Measurements from ENCODE around the gene PRSS12.

DNA sequence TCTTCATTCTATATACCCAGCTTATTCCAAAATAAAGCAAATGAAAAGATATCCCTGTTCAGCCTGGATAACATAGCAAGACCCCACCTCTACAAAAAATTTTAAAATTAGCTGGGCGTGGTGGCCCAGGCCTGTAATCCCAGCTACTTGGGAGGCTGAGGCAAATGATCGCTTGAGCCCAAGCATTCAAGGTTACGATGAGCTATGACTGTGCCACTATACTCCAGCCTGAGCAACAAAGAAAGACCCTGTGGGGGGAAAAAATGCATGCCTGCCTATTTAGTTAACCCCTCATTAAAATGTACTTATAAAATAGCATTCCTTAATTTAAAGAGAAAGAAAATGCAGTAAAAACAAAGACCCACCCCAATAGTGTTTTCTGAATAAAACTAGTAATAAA lies 9.3 kb downstream of the PRSS12 start:
- no peak for TF ChIP-seq SP1 (IDR thresholded peaks at IDR 0.05)
- no peak for TF ChIP-seq BHLHE40 (IDR thresholded peaks at IDR 0.05; ENCODE audit: borderline replicate concordance)
- no peak for TF ChIP-seq NFRKB (IDR thresholded peaks at IDR 0.05)
- TF ChIP-seq ELF4 (IDR thresholded peaks at IDR 0.05), result no peak
- no peak for TF ChIP-seq FOXK2 (IDR thresholded peaks at IDR 0.05)
- TF ChIP-seq FOXA1 (IDR thresholded peaks at IDR 0.05), result no peak
- TF ChIP-seq FOXM1 (IDR thresholded peaks at IDR 0.05; ENCODE audit: borderline replicate concordance), result no peak

Data from HEK293T (cell line).